Cortex of kidney (tissue), 1 donor: Measurements from ENCODE around the gene THY1.

ENCODE experiments used
- DNase-seq: peaks from one replicate; lab custom pipeline; 2025; lab: John Stamatoyannopoulos, UW

The THY1 gene

GRCh38 chr11:119369132-119369925, 53.6 kb downstream of the THY1 start:
- no peak for DNase-seq

GRCh38 chr11:119368121-119369034, 54.6 kb downstream of the THY1 start:
- DNase-seq = no peak

- DNase-seq = no peak
Measured at GRCh38 chr11:119367661-119368120, 55.3 kb downstream of the THY1 start.
